Measurements from ENCODE around the gene TMEM200A. TPM values are rescaled to one million over a fixed set of nuclear protein-coding genes. Genes with fewer than 3 reads are reported as not detected.

The TMEM200A gene
- total RNA-seq, 1 experiment from 2014 or later = 22.9 TPM

DNA sequence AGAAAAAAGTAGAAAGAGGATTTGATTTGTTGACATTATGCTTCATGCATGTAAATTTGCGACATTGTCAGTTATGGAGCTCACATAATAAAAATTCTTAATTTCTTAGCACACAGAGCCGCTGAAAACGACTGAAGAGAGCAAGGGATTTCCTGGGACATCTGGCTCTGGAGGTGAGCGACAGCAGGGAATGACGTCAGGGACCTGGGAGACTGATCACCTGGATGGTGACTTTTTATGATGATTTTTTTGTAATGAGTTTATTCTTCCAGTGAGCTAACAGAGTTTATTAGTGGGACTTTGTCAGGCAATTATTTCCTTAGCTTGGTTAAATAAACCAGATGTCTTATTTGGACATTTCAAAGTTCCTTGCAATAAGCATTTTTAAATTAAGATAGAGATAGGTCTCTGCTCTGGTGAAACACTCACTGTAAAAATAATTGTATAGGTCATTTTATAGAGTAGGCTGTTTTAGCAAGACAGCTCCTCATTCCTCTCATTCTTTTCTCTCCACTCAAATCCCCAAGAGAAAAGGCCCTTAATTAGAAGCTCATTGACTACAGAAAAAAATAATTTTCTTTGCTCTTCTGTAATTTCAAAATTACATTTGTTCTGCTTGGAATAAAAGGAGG, 19.4 kb downstream of the TMEM200A start:
- H3K27ac ChIP-seq (ENCODE audit: low read depth, low read length) = no peak overlapping the region
- H3K4me2 ChIP-seq (ENCODE audit: low read length) = no peak overlapping the region
- DNase-seq (ENCODE audit: low read depth, low spot score) (no peak), ATAC-seq (no peak)
- ChIA-PET CTCF (no interaction called here), POLR2A (no interaction called here), RAD21 (ENCODE audit: low non-redundant PET in 1 of 2, low total read pairs in 2 of 2, uncharacterized antibody in 2 of 2, unreplicated experiment in 2 of 2) (no interaction called here)
- H3K9me2 ChIP-seq (ENCODE audit: insufficient read depth) = no peaks in the 10 kb centered on the region
- H3K27me3 ChIP-seq (ENCODE audit: insufficient read depth, low read length) = no peaks in the 10 kb centered on the region
- H3K4me3 ChIP-seq (replicated peaks in 1 of 2; ENCODE audit: low read depth in 1 of 2, low read length in 2 of 2) = no peak overlapping the region
- H3K9me3 ChIP-seq (ENCODE audit: control insufficient read depth in 1 of 2, insufficient read depth in 1 of 2, low read depth in 1 of 2, low read length in 2 of 2) = no peaks in the 10 kb centered on the region
- TF ChIP-seq POLR2A (IDR thresholded peaks at IDR 0.05; ENCODE audit: borderline replicate concordance, extremely low read depth, insufficient read depth, insufficient read length) (no peak), SP1 (IDR thresholded peaks at IDR 0.05; ENCODE audit: low read depth) (no peak), EGR1 (IDR thresholded peaks at IDR 0.05; ENCODE audit: low read depth) (no peak), CTCF (IDR thresholded peaks at IDR 0.05 in 2 of 3, conservative IDR thresholded peaks at IDR 0.05 in 1 of 3; ENCODE audit: borderline replicate concordance in 1 of 3, insufficient read depth in 1 of 3, low read depth in 2 of 3, low read length in 2 of 3) (no peak), CBX3 (IDR thresholded peaks at IDR 0.05; ENCODE audit: low read depth) (no peak), SRF (IDR thresholded peaks at IDR 0.05; ENCODE audit: low read depth) (no peak)
- no peaks in the 10 kb centered on the region for H3K36me3 ChIP-seq (ENCODE audit: control insufficient read depth in 1 of 2, insufficient read depth in 2 of 2, low read length in 2 of 2)
- H4K20me1 ChIP-seq (ENCODE audit: insufficient read depth) = no peaks in the 10 kb centered on the region
- H3K79me2 ChIP-seq (ENCODE audit: insufficient read depth, low read length) = peaks cover 6% of the 10 kb centered on the region
- H3K4me1 ChIP-seq (ENCODE audit: control insufficient read depth in 1 of 2, insufficient read depth in 2 of 2, low read length in 2 of 2) = no peaks in the 10 kb centered on the region
- H2AFZ ChIP-seq (ENCODE audit: low read depth, low read length, poor library complexity, severe bottlenecking) = no peak overlapping the region
- no TSS peak for BruUV-seq (replicated peaks)
- no peak overlapping the region for H3K9ac ChIP-seq (ENCODE audit: low read length)
- intact Hi-C loops (cut with micrococcal nuclease) = no loop called here

DNA sequence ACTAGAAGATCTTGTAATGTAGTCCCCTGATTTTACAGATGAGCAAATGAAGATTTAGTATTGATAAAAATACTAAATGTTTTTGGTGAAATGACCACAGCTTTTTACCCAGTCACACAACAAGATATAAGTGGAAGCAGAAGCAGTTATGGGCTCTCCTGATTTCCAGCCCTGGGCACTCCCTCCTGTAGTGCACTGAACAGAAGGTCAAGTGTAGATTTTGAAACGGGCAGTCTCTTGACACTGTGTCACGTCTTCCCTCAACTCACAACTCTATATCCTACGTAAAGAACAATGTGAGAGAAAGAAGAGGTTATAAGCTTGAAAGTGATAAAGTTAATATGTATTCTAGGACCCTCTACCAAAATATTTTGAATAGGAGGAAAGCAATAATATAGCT, 23.3 kb downstream of the TMEM200A start:
- H3K4me3 ChIP-seq (replicated peaks in 1 of 2; ENCODE audit: low read depth in 1 of 2, low read length in 2 of 2) = no peak overlapping the region
- H3K27me3 ChIP-seq (ENCODE audit: insufficient read depth, low read length) = no peaks in the 10 kb centered on the region
- intact Hi-C loops (cut with micrococcal nuclease) = no loop called here
- CTCF ChIA-PET = no interaction called here
- POLR2A ChIA-PET = no interaction called here
- H3K9me3 ChIP-seq (ENCODE audit: control insufficient read depth in 1 of 2, insufficient read depth in 1 of 2, low read depth in 1 of 2, low read length in 2 of 2) = no peaks in the 10 kb centered on the region
- no peak overlapping the region for H3K27ac ChIP-seq (ENCODE audit: low read depth, low read length)
- ATAC-seq (no peak), DNase-seq (ENCODE audit: low read depth, low spot score) (no peak)
- no TSS peak for BruUV-seq (replicated peaks)
- H4K20me1 ChIP-seq (ENCODE audit: insufficient read depth) = no peaks in the 10 kb centered on the region
- RAD21 ChIA-PET (ENCODE audit: low non-redundant PET in 1 of 2, low total read pairs in 2 of 2, uncharacterized antibody in 2 of 2, unreplicated experiment in 2 of 2) = no interaction called here
- no peak overlapping the region for H2AFZ ChIP-seq (ENCODE audit: low read depth, low read length, poor library complexity, severe bottlenecking)
- H3K9ac ChIP-seq (ENCODE audit: low read length) = no peak overlapping the region
- TF ChIP-seq CEBPB (IDR thresholded peaks at IDR 0.05; ENCODE audit: low read depth) (no peak), REST (IDR thresholded peaks at IDR 0.05; ENCODE audit: low read depth) (no peak), EZH2 (IDR thresholded peaks at IDR 0.05) (no peak), EGR1 (IDR thresholded peaks at IDR 0.05; ENCODE audit: low read depth) (no peak), POLR2A (IDR thresholded peaks at IDR 0.05; ENCODE audit: borderline replicate concordance, extremely low read depth, insufficient read depth, insufficient read length) (no peak)
- H3K4me1 ChIP-seq (ENCODE audit: control insufficient read depth in 1 of 2, insufficient read depth in 2 of 2, low read length in 2 of 2) = no peaks in the 10 kb centered on the region
- no peak overlapping the region for H3K4me2 ChIP-seq (ENCODE audit: low read length)
- no peaks in the 10 kb centered on the region for H3K9me2 ChIP-seq (ENCODE audit: insufficient read depth)
- H3K36me3 ChIP-seq (ENCODE audit: control insufficient read depth in 1 of 2, insufficient read depth in 2 of 2, low read length in 2 of 2) = no peaks in the 10 kb centered on the region
- H3K79me2 ChIP-seq (ENCODE audit: insufficient read depth, low read length) = no peaks in the 10 kb centered on the region; the same call in 1 of the 2 replicates
